Fibroblast of lung (primary cell): ENCODE results near the gene PKN3.

Source experiments
- CTCF ChIP-seq, 2 donors: IDR thresholded peaks in 1 of 2; conservative IDR thresholded peaks in 1 of 2; 1 replicate in 1 of 2; 2 replicates in 1 of 2; pipeline ENCODE4 v1.5.1; 2011 to 2012; ENCODE audit warnings: low read length in 2 of 2, control low read depth in 1 of 2, inconsistent platforms in 1 of 2, low read depth in 1 of 2, mild to moderate bottlenecking in 1 of 2
- EZH2 ChIP-seq: IDR thresholded peaks from 2 replicates; pipeline ENCODE4 v1.5.1; 2012; ENCODE audit warnings: low read length, control low read depth, mild to moderate bottlenecking; ENCODE audit errors: missing control alignments

- TF ChIP-seq CTCF (conservative IDR thresholded peaks at IDR 0.05 in 1 of 2, IDR thresholded peaks at IDR 0.05 in 1 of 2; ENCODE audit: low read depth in 1 of 2, low read length in 2 of 2) (no peak), EZH2 (no peak)
These were observed 27.0 kb downstream of the PKN3 start for GRCh38 chr9:128729302-128729701.
